PFSK-1 (cell line): ENCODE results near the gene NUP210L.
A peak's percentile ranks its signal among the peaks of the same experiment; 100 is the strongest.

Source experiments
- FOXP2 ChIP-seq: optimal IDR thresholded peaks from 2 replicates; pipeline ENCODE3; 2011; ENCODE audit warnings: borderline replicate concordance, control low read depth, inconsistent platforms; ENCODE audit not compliant: insufficient read depth; ENCODE audit errors: extremely low read length, extremely low read depth
- POLR2AphosphoS5 ChIP-seq: IDR thresholded peaks from 2 replicates; pipeline ENCODE4 v1.6.1; 2012; ENCODE audit warnings: low read depth, mild to moderate bottlenecking, control low read depth, low read length, moderate library complexity
- SIN3A ChIP-seq: IDR thresholded peaks from 2 replicates; pipeline ENCODE4 v1.6.1; 2012; ENCODE audit warnings: mild to moderate bottlenecking, low read length, moderate library complexity, borderline replicate concordance; ENCODE audit not compliant: insufficient read depth
- TAF1 ChIP-seq: IDR thresholded peaks from 2 replicates; pipeline ENCODE4 v1.6.1; 2012; ENCODE audit warnings: low read length, control low read depth, borderline replicate concordance; ENCODE audit not compliant: insufficient read depth
- TF ChIP-seq, protein P1 (sequence below), 2 experiments: IDR thresholded peaks; 2 replicates each; pipeline versions ENCODE4 v1.6.1 to v1.8.0; 2011 to 2012; ENCODE audit warnings: low read depth in 2 of 2, low read length in 2 of 2, control low read depth in 1 of 2, inconsistent platforms in 1 of 2, mild to moderate bottlenecking in 1 of 2, moderate library complexity in 1 of 2; ENCODE audit not compliant: insufficient read depth in 1 of 2

NUP210L gene

DNA sequence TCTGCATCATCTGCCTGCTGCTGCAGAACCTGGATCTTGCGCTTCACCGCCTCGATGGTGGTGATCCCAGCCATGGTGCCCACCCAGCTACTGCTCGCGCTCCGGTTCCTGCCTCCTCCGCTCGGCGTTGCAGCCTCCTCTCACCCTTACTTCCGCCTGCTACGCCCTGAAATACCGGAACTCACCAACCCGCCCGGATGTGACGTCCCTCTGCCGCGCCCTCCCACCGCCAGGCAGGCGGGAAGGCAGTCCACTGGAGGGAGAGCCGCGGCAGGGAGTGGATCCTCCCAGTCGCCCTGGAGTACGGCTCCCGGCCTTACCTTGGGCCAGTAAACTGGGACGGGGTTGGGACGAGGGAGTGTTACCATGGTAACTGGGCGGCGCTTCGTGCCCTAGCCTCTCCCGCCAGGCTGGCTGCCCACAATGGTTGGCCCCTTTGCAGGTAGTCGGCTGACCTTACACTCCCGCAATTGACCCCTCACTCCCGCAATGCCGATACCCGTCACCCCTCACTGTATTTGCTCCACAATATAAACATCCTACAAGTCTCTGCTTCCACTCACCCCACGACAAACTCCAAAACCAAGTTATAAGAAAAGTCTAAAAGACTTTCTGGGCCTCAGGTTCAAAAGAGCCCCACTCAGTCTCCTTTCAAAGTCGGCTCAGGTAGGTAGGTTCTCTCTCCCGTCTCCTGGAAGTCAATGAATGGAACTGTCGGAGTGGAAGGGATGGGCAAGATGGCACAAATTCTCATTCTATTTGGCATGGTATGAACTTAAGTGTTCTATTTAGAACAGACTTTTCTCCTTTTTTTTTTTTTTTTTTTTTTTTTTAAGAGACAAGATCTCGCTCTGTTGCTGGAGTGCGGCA is 28.4 kb upstream of the NUP210L start:
- TF ChIP-seq SIN3A = peak; percentile 81; the same call in 1 of the 2 replicates
- TF ChIP-seq, protein P1, sequence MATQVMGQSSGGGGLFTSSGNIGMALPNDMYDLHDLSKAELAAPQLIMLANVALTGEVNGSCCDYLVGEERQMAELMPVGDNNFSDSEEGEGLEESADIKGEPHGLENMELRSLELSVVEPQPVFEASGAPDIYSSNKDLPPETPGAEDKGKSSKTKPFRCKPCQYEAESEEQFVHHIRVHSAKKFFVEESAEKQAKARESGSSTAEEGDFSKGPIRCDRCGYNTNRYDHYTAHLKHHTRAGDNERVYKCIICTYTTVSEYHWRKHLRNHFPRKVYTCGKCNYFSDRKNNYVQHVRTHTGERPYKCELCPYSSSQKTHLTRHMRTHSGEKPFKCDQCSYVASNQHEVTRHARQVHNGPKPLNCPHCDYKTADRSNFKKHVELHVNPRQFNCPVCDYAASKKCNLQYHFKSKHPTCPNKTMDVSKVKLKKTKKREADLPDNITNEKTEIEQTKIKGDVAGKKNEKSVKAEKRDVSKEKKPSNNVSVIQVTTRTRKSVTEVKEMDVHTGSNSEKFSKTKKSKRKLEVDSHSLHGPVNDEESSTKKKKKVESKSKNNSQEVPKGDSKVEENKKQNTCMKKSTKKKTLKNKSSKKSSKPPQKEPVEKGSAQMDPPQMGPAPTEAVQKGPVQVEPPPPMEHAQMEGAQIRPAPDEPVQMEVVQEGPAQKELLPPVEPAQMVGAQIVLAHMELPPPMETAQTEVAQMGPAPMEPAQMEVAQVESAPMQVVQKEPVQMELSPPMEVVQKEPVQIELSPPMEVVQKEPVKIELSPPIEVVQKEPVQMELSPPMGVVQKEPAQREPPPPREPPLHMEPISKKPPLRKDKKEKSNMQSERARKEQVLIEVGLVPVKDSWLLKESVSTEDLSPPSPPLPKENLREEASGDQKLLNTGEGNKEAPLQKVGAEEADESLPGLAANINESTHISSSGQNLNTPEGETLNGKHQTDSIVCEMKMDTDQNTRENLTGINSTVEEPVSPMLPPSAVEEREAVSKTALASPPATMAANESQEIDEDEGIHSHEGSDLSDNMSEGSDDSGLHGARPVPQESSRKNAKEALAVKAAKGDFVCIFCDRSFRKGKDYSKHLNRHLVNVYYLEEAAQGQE (IDR thresholded peaks at IDR 0.05; ENCODE audit: insufficient read depth in 1 of 2, low read depth in 2 of 2, low read length in 2 of 2) = peak in 1 of 2 experiments; percentile 49; a peak in 1 of 4 replicates
- peak; percentile 95 for TF ChIP-seq TAF1
- TF ChIP-seq FOXP2 = peak; percentile 88
- peak; percentile 95 for TF ChIP-seq POLR2AphosphoS5

DNA sequence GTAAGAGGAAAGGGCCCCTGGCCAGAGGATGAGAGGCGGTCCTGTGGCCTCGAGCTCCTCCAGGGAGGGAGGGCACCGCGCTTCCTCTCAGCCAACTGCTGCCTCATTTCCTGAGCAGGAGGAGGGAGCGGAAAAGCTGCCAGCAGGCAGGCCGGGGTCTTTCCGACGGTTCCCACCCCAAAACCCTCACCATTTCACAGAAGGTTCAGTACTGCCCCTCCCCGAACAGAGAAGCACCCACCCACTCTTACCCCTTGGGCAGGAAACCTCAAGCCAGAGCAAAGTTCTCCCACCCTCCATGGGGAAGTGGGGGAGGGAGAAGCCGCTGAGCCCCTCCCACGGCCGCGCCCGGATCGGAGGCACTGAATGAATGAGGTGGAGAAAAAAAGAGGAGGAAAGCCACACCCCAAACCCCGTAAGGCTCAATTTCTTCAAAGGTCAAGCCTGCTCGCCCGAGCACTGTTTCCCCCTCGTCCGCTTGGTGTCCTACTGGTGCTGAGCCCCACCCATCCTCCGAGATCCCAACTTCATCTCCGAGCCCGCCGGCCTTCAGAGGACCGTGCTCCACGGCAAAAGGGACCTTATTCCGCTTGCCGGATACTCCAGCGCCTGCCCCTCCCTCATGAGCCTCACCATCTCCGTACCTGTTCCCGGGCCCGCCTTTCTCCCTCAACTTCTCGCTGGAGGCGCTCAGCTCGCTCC is 27.6 kb upstream of the NUP210L start:
- TF ChIP-seq, protein P1 (IDR thresholded peaks at IDR 0.05; ENCODE audit: insufficient read depth in 1 of 2, low read depth in 2 of 2, low read length in 2 of 2) = no peak
- TF ChIP-seq SIN3A (0 out of 2 replicates have a peak, but pooled peaks have one; percentile 55), TAF1 (no peak; the same call in 1 of the 2 replicates), POLR2AphosphoS5 (peak; percentile 31; the same call in 1 of the 2 replicates), FOXP2 (no peak)

DNA sequence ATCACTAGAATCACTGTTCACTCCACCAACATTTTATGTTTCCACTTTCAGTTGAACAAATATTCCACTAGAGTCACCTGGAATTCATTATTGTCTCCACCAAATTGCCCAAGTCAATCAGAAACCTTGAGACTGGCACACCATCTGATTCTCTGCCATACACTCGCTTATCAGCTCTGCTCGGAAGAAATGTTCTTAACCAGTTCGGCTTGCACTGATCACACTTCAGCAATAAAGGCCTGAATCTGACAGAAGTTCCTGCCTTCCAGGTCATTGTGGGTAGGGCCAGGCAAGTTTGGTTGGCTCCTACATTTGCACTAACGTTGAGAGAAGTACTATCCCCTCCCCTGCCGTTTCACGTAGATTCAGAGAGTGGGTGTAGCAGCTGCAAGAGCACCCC is 27.1 kb upstream of the NUP210L start:
- TF ChIP-seq FOXP2 = no peak
- no peak; the same call in 1 of the 2 replicates for TF ChIP-seq SIN3A
- no peak for TF ChIP-seq POLR2AphosphoS5
- TF ChIP-seq, protein P1 (IDR thresholded peaks at IDR 0.05; ENCODE audit: insufficient read depth in 1 of 2, low read depth in 2 of 2, low read length in 2 of 2) = no peak; a peak in 1 of 4 replicates
- no peak for TF ChIP-seq TAF1

GRCh38 chr1:154179946-154180687 is 25.2 kb upstream of the NUP210L start:
- TF ChIP-seq FOXP2 = no peak
- TF ChIP-seq, protein P1 (IDR thresholded peaks at IDR 0.05; ENCODE audit: insufficient read depth in 1 of 2, low read depth in 2 of 2, low read length in 2 of 2) = no peak
- TF ChIP-seq POLR2AphosphoS5 = no peak
- no peak for TF ChIP-seq TAF1
- no peak for TF ChIP-seq SIN3A
